Gastroesophageal sphincter (tissue), 3 donors: ENCODE results near the gene AK8.

Source experiments
- EP300 ChIP-seq: sonication (generic); formaldehyde crosslinking; IDR thresholded peaks from one replicate; pipeline ENCODE4 v1.6.1; 2017; ENCODE audit warnings: antibody characterized with exemption, mild to moderate bottlenecking
- POLR2A ChIP-seq, 2 donors: fragments of 450-650 bp; IDR thresholded peaks; one replicate each; pipeline ENCODE4 v1.6.1; 2017; ENCODE audit warnings: antibody characterized with exemption in 2 of 2, mild to moderate bottlenecking in 2 of 2, moderate library complexity in 1 of 2
- POLR2AphosphoS5 ChIP-seq: sonication (generic); formaldehyde crosslinking; IDR thresholded peaks from one replicate; pipeline ENCODE4 v1.6.1; 2017; ENCODE audit warnings: antibody characterized with exemption
- TF ChIP-seq, protein P1 (sequence below), 4 experiments: fragments of 200-600 bp in 2 of 4; fragments of 450-650 bp in 2 of 4; sonication (generic) in 1 of 4; IDR thresholded peaks; one replicate each; pipeline ENCODE4 v1.5.1; 2017 to 2019; ENCODE audit warnings: antibody characterized with exemption in 4 of 4, mild to moderate bottlenecking in 2 of 4, moderate library complexity in 2 of 4

DNA sequence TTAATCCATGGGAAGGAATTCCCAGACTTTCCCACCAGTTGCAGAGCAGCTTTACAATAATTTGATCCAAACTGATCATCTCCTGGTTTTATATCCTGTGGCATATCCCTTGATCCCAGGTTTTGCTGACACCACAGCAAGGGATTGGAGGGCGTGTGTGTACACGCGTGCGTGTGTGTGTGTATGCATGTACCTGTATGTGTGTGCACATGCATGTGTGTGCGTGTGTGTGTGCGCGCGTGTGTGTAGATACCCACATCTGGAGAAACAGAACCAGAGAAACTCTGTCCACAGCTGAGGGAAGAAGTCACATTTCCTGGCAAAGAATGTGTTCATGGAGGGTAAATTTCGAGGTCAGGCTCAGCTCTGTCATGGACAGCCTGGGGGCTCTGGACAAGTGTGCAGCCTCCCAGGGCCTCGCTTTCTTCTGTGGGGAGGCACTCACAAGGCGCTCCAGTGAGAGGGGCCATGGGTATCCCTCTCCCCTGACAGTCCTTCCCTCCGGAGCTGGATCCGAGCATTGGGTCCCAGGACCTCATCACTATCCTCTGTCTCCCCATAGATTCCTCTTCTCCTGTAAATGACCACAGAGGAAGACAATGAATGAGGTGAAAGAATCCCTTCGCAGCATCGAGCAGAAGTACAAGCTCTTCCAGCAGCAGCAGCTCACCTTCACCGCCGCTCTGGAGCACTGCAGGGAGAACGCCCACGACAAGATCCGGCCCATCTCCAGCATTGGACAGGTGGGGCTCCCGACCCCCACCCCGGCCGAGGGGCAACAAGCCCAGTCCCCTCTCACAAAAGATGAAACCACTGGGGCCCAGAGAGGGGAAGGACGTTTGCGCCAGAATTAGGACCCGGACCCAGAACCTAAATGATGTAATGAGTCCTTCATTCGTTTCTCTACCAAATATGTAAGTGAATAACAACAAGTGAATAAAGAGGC, 5.5 kb upstream of the AK8 start:
- TF ChIP-seq, protein P1, sequence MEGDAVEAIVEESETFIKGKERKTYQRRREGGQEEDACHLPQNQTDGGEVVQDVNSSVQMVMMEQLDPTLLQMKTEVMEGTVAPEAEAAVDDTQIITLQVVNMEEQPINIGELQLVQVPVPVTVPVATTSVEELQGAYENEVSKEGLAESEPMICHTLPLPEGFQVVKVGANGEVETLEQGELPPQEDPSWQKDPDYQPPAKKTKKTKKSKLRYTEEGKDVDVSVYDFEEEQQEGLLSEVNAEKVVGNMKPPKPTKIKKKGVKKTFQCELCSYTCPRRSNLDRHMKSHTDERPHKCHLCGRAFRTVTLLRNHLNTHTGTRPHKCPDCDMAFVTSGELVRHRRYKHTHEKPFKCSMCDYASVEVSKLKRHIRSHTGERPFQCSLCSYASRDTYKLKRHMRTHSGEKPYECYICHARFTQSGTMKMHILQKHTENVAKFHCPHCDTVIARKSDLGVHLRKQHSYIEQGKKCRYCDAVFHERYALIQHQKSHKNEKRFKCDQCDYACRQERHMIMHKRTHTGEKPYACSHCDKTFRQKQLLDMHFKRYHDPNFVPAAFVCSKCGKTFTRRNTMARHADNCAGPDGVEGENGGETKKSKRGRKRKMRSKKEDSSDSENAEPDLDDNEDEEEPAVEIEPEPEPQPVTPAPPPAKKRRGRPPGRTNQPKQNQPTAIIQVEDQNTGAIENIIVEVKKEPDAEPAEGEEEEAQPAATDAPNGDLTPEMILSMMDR (IDR thresholded peaks at IDR 0.05), result no peak
- TF ChIP-seq POLR2AphosphoS5 (no peak), POLR2A (IDR thresholded peaks at IDR 0.05) (no peak), EP300 (no peak)
